IPS DF 4.7 (cell line): Measurements from ENCODE around the gene GSTO1.
"Not testable (repeated sequence)": the region's sequence is repeated elsewhere in the genome, so short reads cannot be mapped to it uniquely, and the experiment has no call there.

Experiments used
- DNase-seq: peaks from one replicate; pipeline ENCODE4 v3.0.0-alpha.2; 2013; ENCODE audit warnings: low spot score; ENCODE audit errors: extremely low read depth

Gene GSTO1

GRCh38 chr10:104254493-104255310 is at the start of gene GSTO1:
TSS of gene GSTO1 (plus strand) at chr10:104254892. CDS start at chr10:104254929, 37 bp downstream.
- no peak for DNase-seq

DNA sequence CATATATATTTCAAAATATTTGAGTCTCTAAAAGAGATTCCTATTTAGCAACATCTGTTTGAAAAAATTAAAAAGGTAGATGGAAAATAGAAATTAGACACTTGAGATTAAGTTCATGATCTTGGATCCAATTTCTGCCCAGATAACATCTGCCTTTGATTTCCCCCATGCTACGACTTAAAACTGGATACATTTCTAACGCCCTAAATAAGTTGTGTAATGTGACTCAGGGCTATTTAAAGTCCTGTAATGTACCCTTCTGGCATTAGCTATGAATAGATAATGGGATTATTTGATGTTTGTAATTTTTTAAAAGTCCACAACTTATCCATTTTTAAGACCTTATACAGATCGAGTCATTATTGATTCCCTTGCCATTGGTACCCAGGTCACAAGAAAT is 46.0 kb upstream of the GSTO1 start:
- DNase-seq, result no peak

DNA sequence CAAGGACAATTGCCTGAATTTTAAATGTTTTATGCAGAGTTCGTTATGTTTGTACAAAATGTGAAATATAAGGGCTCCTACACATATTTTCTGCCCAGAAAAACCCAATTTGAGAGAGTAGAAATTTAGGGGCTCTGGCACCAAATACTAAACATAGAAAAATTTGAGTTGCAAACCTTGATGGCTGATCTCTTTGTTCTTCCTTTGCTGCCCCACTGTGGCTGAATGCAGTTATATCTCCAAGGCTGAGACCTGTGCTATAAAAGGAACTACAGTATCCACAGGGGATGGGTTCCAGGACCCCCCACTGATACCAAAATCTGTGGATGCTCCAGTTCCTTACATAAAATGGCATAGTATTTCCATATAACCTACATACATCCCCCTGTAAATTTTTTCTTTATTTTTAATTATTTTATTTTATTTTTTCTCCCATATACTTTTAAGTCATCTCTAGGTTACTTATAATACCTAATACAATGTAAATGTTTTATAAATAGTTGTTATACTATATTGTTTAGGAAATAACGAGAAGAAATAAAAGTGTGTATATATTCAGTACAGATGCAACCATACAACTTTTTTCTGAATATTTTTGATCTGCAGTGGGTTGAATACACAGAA is 45.0 kb upstream of the GSTO1 start:
- no peak for DNase-seq

GRCh38 chr10:104216631-104217030 is 38.1 kb upstream of the GSTO1 start:
- DNase-seq, result no peak

DNA sequence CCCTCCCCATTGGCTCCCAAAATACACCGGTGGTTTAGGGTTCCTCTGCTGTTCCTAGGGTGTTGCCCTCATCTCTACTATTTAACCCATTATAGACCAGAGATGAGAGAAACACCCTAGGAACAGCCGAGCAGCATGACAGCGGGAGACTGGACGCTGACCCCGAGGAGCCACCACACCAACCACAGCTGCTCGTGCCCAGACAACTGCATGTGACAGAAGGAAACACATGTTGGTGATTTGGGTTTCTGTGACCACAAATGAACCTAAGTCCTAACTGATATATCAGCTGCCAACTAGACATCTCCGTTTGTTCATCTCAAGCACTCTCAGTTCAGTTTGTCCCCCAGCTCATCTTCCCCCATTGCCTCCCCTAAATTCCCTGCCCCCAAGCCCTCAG is 35.9 kb upstream of the GSTO1 start:
- DNase-seq, result no peak

GRCh38 chr10:104220522-104220921 is 34.2 kb upstream of the GSTO1 start:
- DNase-seq, result no peak

DNA sequence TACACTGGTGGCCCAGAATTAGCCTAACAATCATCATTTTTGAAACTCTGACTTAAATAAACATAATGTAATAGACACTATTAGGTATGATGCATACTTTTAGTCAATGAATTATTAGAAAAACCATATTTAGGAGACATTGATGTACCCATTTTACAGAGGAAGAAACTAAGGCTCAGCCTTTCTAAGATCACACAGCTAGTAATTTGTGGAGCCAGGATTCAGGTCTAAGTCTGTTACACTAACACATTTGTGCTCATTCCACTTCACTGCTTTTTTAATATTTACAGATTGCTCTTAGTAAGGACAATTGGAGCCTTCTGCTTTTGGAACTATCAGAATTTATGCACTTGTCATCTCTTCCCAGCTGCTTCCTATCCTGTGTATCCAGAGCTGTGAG is 31.4 kb upstream of the GSTO1 start:
- no peak for DNase-seq

- DNase-seq, result no peak
Measured at GRCh38 chr10:104230490-104230889, 24.2 kb upstream of the GSTO1 start.

GRCh38 chr10:104231784-104232612 is 22.7 kb upstream of the GSTO1 start, which contains the start of gene CFAP43:
TSS of gene CFAP43 (minus strand) at chr10:104232364. CDS start at chr10:104232246, 118 bp downstream.
- peak; percentile 84 for DNase-seq

- no peak for DNase-seq
Measured at GRCh38 chr10:104232613-104233102, 22.0 kb upstream of the GSTO1 start.

DNA sequence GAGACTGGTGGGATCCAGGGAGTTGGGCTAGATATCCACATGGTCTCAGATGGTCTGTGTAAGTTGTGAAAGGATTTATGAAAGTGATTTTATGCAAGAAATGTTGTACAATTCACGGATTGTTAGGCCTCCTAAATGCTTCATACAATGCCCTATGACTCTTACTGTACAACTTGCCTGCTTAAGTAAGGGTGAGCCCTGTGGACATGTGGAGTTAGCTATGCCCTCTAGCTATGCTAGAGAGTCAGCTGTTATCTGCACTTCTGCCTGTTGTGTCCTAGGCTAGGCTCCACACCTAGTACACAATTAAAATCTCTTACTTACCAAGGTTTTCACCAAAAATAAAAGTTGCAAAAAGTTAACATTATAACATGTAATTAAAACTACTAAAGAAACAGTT is 20.9 kb upstream of the GSTO1 start:
- DNase-seq, result no peak

- DNase-seq, result no peak
Measured at GRCh38 chr10:104234934-104235333, 19.8 kb upstream of the GSTO1 start.

DNA sequence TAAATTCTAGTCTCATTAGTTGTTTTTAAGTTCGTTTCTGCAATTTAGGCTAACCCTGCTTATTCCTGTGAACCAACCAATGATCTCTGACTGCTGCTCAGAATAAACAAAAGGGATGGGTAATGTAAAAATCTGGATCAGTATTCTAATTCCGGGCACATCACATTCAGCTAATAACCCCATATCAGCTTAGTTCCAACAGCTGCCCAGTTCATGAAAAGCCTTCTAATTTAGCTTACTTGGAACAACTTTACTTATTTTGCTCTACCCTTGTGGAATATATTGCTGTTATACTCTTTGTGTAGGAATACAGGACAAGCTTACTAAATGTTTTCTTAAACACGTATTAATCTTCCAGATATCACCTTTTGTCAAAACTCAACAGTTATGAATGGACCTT is 18.9 kb upstream of the GSTO1 start:
- no peak for DNase-seq

- DNase-seq, result no peak
Measured at GRCh38 chr10:104240078-104240477, 14.6 kb upstream of the GSTO1 start.

GRCh38 chr10:104242545-104242944 is 12.1 kb upstream of the GSTO1 start:
- no peak for DNase-seq

DNA sequence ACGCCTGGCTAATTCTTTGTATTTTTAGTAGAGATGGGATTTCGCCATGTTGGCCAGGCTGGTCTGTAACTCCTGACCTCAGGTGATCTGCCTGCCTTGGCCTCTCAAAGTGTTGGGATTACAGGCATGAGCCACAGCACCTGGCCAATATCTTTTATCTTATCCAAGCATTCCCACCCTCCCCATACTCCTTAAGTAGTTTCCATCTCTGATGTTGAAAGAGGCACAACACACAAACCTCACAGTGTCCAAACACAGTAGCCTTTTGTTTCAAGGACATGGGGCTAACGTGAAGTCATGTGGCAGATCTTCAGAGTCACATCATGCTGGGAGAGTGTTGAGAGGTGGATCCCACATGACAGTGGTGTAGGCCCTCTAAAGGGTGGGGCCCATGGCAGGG is 11.7 kb upstream of the GSTO1 start:
- DNase-seq, result not testable (repeated sequence)

DNA sequence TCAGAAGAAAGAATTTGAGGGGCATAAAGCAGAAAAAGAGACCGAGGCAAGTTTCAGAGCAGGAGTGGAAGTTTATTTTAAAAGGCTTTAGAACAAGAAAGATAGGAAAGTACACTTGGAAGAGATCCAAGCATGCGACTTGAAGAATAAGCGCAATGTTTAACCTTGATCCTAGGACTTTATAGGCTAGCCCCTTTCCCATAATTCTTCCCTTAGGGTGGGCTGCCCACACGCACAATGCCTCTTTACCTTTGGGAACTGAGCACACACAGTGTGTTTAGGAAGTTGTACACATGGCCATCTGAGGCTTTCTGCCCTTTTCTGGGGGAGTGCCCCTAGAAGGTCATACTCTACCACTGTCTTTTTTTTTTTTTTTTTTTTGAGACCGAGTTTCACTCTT is 11.2 kb upstream of the GSTO1 start:
- no peak for DNase-seq

- DNase-seq, result no peak
Measured at GRCh38 chr10:104245066-104245632, 9.5 kb upstream of the GSTO1 start.

DNA sequence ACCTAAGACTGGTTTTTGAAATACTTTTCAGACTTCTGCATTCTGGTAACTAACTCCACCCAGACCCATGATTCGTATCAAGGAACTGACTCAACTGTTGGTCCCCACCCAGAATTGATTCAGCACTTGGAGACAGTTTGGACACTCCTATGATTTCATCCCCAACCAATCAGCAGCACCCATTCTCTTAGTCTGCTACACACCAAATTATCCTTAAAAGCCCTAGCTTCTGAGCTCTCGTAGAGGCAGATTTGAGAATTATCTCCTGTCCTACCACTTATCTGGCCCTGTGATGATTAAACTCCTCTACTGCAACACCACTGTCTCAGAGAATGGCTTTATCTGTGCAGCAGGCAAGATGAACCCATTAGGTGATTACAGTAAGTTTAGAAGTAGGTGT is 7.7 kb upstream of the GSTO1 start:
- DNase-seq, result no peak

DNA sequence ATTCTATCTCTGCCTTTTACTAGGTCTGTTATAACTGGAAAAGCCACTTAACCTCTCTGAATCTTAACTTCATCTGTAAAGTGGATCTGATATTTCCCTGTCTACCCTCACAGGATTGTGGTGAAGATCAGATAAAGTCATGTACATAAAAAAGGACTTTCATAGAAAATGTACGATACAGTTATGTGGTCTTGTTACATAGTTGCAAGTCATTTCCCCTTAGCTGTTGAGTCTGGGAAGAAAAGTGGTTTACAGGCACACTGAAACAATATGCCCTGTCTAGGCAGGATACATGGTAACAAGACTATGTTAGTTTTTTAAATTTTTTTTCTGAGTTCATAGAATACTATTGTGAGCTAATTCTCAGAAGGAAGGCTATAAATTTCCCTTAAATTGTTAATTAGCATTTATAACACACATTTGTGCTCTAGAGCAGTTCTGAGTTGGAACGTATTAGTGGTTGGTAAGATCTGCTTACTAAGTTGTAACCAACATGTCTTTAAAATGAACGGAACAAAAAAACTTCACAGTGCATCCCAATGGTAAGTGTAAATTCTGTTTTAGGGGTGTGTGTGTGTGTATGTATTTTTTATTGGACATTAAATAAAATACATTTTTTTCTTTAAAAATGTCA is 7.1 kb upstream of the GSTO1 start:
- DNase-seq, result no peak

DNA sequence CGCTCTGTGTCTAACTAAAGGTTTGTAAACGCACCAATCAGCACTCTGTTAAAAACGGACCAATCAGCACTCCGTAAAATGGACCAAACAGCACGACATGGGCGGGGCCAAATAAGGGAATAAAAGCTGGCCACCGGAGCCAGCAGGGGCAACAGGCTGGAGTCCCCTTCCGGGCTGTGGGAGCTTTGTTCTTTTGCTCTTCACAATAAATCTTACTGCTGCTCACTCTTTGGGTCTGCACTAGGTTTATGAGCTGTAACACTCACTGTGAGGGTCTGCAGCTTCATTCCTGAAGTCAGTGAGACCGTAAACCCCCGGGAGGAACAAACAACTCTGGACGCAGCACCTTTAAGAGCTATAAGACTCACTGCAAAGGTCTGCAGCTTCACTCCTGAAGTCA is 5.8 kb upstream of the GSTO1 start:
- DNase-seq, result not testable (repeated sequence)
